IMR-90 (cell line): ENCODE measurements around the gene SPDEF. TPM values are rescaled to one million over a fixed set of nuclear protein-coding genes. Genes with fewer than 3 reads are reported as not detected.

Experiments
- ATAC-seq: fragments of 200-7000 bp; cut with Tn5 transposase; 2 replicates; pipeline ENCODE4 v1.9.1; 2020; ENCODE audit warnings: low read depth, mild to moderate bottlenecking, moderate library complexity
- BruUV-seq: library from RNA; stranded (reverse); fragments of 400-500 nt; replicated peaks from 2 replicates; lab custom pipeline; 2021; lab: Mats Ljungman, UMichigan
- CTCF ChIA-PET: fragments of 300-600 bp; formaldehyde crosslinking; extraction: SDS; loops from one replicate; lab custom pipeline; 2021; ENCODE audit warnings: antibody characterized with exemption; lab: Yijun Ruan, JAX
- POLR2A ChIA-PET: fragments of 300-600 bp; sonication (Branson Sonifier 250); formaldehyde crosslinking; loops from one replicate; lab custom pipeline; 2022; ENCODE audit warnings: antibody characterized with exemption; ENCODE audit not compliant: unreplicated experiment; lab: Charles Lee
- DNase-seq: peaks from one replicate; pipeline ENCODE4 v3.0.0; 2013
- H2AFZ ChIP-seq: replicated peaks from 2 replicates; pipeline ENCODE3; 2013; ENCODE audit warnings: low read length, mild to moderate bottlenecking; ENCODE audit not compliant: poor library complexity
- H2AK5ac ChIP-seq: 2 replicates; pipeline ENCODE4 v1.6.1; 2013; ENCODE audit warnings: low read depth, low read length, inconsistent platforms
- H2AK9ac ChIP-seq: replicated peaks from 2 replicates; pipeline ENCODE3; 2013; ENCODE audit warnings: mild to moderate bottlenecking, low read depth, low read length, moderate library complexity; ENCODE audit not compliant: poor library complexity
- H2BK120ac ChIP-seq: 2 replicates; pipeline ENCODE4 v1.6.1; 2013; ENCODE audit warnings: low read depth, low read length, inconsistent platforms
- H2BK15ac ChIP-seq: 3 replicates; pipeline ENCODE4 v1.6.1; 2013; ENCODE audit warnings: low read depth, low read length, inconsistent platforms
- H2BK20ac ChIP-seq: 2 replicates; pipeline ENCODE4 v1.6.1; 2013; ENCODE audit warnings: low read depth, mild to moderate bottlenecking, inconsistent platforms, low read length, moderate library complexity
- H2BK5ac ChIP-seq: 2 replicates; pipeline ENCODE4 v1.6.1; 2013; ENCODE audit warnings: mild to moderate bottlenecking, low read depth, low read length, inconsistent platforms; ENCODE audit not compliant: poor library complexity, severe bottlenecking
- H3K14ac ChIP-seq: replicated peaks from 2 replicates; pipeline ENCODE4 v1.6.1; 2013; ENCODE audit warnings: low read depth, low read length, inconsistent platforms
- H3K18ac ChIP-seq: 2 replicates; pipeline ENCODE4 v1.6.1; 2013; ENCODE audit warnings: low read depth, low read length, control low read depth
- H3K23ac ChIP-seq: 2 replicates; pipeline ENCODE4 v1.6.1; 2013; ENCODE audit warnings: low read depth, low read length, inconsistent platforms
- H3K27ac ChIP-seq: 2 replicates; pipeline ENCODE4 v1.5.1; 2013; ENCODE audit warnings: mild to moderate bottlenecking, control low read depth, low read length; ENCODE audit not compliant: insufficient read depth
- H3K27me3 ChIP-seq: 2 replicates; pipeline ENCODE4 v1.6.1; 2013; ENCODE audit warnings: low read length; ENCODE audit not compliant: control insufficient read depth, insufficient read depth
- H3K36me3 ChIP-seq: 2 replicates; pipeline ENCODE4 v1.6.1; 2013; ENCODE audit warnings: low read length, mixed read lengths; ENCODE audit not compliant: control insufficient read depth, insufficient read depth
- H3K4ac ChIP-seq: 2 replicates; pipeline ENCODE4 v1.6.1; 2013; ENCODE audit warnings: low read depth, low read length, inconsistent platforms
- H3K4me1 ChIP-seq: 2 replicates; pipeline ENCODE4 v1.6.1; 2013; ENCODE audit warnings: low read length, mixed read lengths; ENCODE audit not compliant: control insufficient read depth, insufficient read depth
- H3K4me2 ChIP-seq: 2 replicates; pipeline ENCODE4 v1.6.1; 2013; ENCODE audit warnings: low read depth, mild to moderate bottlenecking, control low read depth, low read length, moderate library complexity
- H3K4me3 ChIP-seq: 2 replicates; pipeline ENCODE4 v1.5.1; 2013; ENCODE audit warnings: low read depth, mild to moderate bottlenecking, control low read depth, low read length, moderate library complexity; ENCODE audit not compliant: insufficient read depth
- H3K56ac ChIP-seq: 2 replicates; pipeline ENCODE4 v1.6.1; 2013; ENCODE audit warnings: low read length, inconsistent platforms; ENCODE audit not compliant: insufficient read depth; ENCODE audit errors: extremely low read depth
- H3K79me1 ChIP-seq, 2 experiments: 2 replicates each; pipeline ENCODE4 v1.6.1; 2013; ENCODE audit warnings: low read length in 2 of 2, inconsistent platforms in 1 of 2, low read depth in 1 of 2
- H3K9ac ChIP-seq: 2 replicates; pipeline ENCODE4 v1.6.1; 2013; ENCODE audit warnings: low read depth, low read length, control low read depth
- H3K9me1 ChIP-seq: 2 replicates; pipeline ENCODE4 v1.6.1; 2013; ENCODE audit warnings: low read length, inconsistent platforms; ENCODE audit not compliant: insufficient read depth
- H3K9me3 ChIP-seq: 2 replicates; pipeline ENCODE4 v1.6.1; 2013; ENCODE audit warnings: low read length; ENCODE audit not compliant: control insufficient read depth, insufficient read depth
- H4K20me1 ChIP-seq: 2 replicates; pipeline ENCODE4 v1.6.1; 2013; ENCODE audit warnings: low read length, inconsistent platforms; ENCODE audit not compliant: insufficient read depth
- H4K5ac ChIP-seq: 2 replicates; pipeline ENCODE4 v1.6.1; 2013; ENCODE audit warnings: mild to moderate bottlenecking, low read depth, low read length, control low read depth
- H4K8ac ChIP-seq, 2 experiments: 2 replicates each; pipeline ENCODE4 v1.6.1; 2013; ENCODE audit warnings: low read depth in 2 of 2, low read length in 2 of 2, control low read depth in 1 of 2, inconsistent platforms in 1 of 2
- H4K91ac ChIP-seq: 2 replicates; pipeline ENCODE4 v1.6.1; 2013; ENCODE audit warnings: low read depth, low read length, inconsistent platforms; ENCODE audit not compliant: insufficient read depth
- CEBPB ChIP-seq: IDR thresholded peaks from 2 replicates; pipeline ENCODE4 v1.6.1; 2012; ENCODE audit warnings: low read depth, low read length, improper control_type of control experiment
- CHD1 ChIP-seq: IDR thresholded peaks from 2 replicates; pipeline ENCODE4 v1.6.1; 2012; ENCODE audit warnings: low read depth, low read length, improper control_type of control experiment
- MAFK ChIP-seq: IDR thresholded peaks from 2 replicates; pipeline ENCODE4 v1.6.1; 2012; ENCODE audit warnings: low read depth, low read length, improper control_type of control experiment
- POLR2A ChIP-seq: IDR thresholded peaks from 2 replicates; pipeline ENCODE4 v1.6.1; 2012; ENCODE audit warnings: mild to moderate bottlenecking, low read depth, low read length
- RFX5 ChIP-seq: IDR thresholded peaks from 2 replicates; pipeline ENCODE4 v1.8.0; 2012; ENCODE audit warnings: low read depth, mild to moderate bottlenecking, low read length, moderate library complexity
- SMC3 ChIP-seq: fragments of 150-350 bp; IDR thresholded peaks from 2 replicates; pipeline ENCODE4 v1.6.1; 2016; ENCODE audit warnings: low read depth, mild to moderate bottlenecking, antibody characterized with exemption, low read length, moderate library complexity
- WGBS, 2 experiments: methylation state at CpG; one replicate each; pipeline versions ENCODE4 v1.1.5 to v1.1.7; 2013; ENCODE audit warnings: missing lambda C conversion rate in 2 of 2; ENCODE audit not compliant: insufficient read length in 1 of 2; ENCODE audit errors: extremely low coverage in 2 of 2; 5-methylcytosine and 5-hydroxymethylcytosine counted together
- dilution Hi-C: fragments of 300-500 bp; cut with HindIII; formaldehyde crosslinking; loops from one replicate; pipeline ENCODE4 v1.14.3; 2018; ENCODE audit warnings: low sequenced_read_pairs; ENCODE audit not compliant: unreplicated experiment
- in situ Hi-C: fragments of 300-500 bp; cut with MboI; formaldehyde crosslinking; loops from 3 replicates; pipeline ENCODE4 v1.14.3; 2019; ENCODE audit warnings: low sequenced_read_pairs, inconsistent platforms, mixed read lengths
- intact Hi-C: fragments of 100-400 bp; cut with micrococcal nuclease; formaldehyde crosslinking; loops from 2 replicates; pipeline ENCODE4 v1.10.0; 2022
- polyA plus RNA-seq, 3 experiments: library from polyadenylated mRNA; depleted of rRNA; stranded (reverse); fragments of >200 nt; gene quantifications; 2 replicates each; pipeline ENCODE4 v1.2.3, GENCODE V29; 2012; ENCODE audit warnings: low replicate concordance in 1 of 3
- total RNA-seq: library from RNA; depleted of rRNA; stranded (reverse); fragments of >200 nt; gene quantifications from 2 replicates; pipeline ENCODE4 v1.2.3, GENCODE V29; 2012
- TF ChIP-seq, protein P1 (sequence below): fragments of 150-350 bp; IDR thresholded peaks from 2 replicates; pipeline ENCODE4 v1.6.1; 2016; ENCODE audit warnings: low read depth, mild to moderate bottlenecking, low read length, moderate library complexity, borderline replicate concordance
- TF ChIP-seq, protein P2 (sequence below): conservative IDR thresholded peaks from 2 replicates; pipeline ENCODE4 v1.5.1; 2012; ENCODE audit warnings: mild to moderate bottlenecking, low read depth, low read length, improper control_type of control experiment
- TF ChIP-seq, protein P3 (sequence below): fragments of 150-350 bp; IDR thresholded peaks from 2 replicates; pipeline ENCODE4 v1.6.1; 2017; ENCODE audit warnings: mild to moderate bottlenecking, antibody characterized with exemption, low read length, low read depth

SPDEF gene
- total and polyA plus RNA-seq, 2 of the 4 experiments (the other 2 are of a cell fraction): 0.05 TPM; not detected in 1

DNA sequence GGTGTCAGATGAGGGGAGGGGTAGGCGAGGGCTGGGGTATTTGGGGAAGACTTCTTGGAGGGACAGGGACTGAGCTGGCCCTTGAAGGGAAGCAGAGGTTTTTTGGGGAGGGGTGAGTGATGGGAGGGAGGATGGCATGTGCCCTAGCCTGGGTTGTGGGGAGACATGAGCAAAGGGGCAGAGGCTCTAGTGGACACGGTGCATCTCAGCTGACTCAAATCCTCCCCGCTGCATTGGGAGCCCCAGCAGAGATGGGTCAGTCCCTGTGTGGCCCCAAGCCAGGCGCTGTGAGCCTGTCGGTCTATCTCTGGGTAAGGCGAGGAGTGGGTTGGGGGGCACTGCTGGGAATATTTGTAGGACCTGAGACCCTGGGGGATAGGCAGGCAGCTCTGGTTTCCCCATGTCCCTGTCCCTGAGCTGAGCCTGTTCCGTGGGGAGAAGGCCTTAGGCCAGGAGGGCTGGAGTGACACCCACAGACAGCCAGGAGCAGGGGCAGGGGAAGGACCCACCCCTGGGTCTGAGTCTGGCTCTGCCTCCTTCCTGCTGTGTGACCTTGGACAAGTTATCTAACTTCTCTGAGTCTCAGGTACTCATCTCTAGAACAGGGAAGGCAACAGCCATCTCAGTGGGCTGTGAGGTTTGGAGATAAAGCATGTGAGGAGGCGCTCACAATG, 36.0 kb downstream of the SPDEF start:
- no peak overlapping the region for H3K14ac ChIP-seq
- H3K56ac ChIP-seq: no peak overlapping the region
- BruUV-seq: no TSS peak
- H3K18ac ChIP-seq: no peak overlapping the region
- no peak overlapping the region for H4K5ac ChIP-seq
- no peak overlapping the region for H2AFZ ChIP-seq
- no peak overlapping the region for H4K91ac ChIP-seq
- H3K4me3 ChIP-seq: no peak overlapping the region
- peaks cover 42% of the 10 kb centered on the region for H3K27me3 ChIP-seq
- no peak overlapping the region for H2BK120ac ChIP-seq
- no peak overlapping the region for H4K8ac ChIP-seq
- intact Hi-C loops: no loop called here
- TF ChIP-seq SMC3 (no peak), CEBPB (no peak), RFX5 (no peak), CHD1 (no peak), POLR2A (no peak), MAFK (no peak)
- TF ChIP-seq, protein P1, sequence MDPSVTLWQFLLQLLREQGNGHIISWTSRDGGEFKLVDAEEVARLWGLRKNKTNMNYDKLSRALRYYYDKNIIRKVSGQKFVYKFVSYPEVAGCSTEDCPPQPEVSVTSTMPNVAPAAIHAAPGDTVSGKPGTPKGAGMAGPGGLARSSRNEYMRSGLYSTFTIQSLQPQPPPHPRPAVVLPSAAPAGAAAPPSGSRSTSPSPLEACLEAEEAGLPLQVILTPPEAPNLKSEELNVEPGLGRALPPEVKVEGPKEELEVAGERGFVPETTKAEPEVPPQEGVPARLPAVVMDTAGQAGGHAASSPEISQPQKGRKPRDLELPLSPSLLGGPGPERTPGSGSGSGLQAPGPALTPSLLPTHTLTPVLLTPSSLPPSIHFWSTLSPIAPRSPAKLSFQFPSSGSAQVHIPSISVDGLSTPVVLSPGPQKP: no peak
- TF ChIP-seq, protein P2, sequence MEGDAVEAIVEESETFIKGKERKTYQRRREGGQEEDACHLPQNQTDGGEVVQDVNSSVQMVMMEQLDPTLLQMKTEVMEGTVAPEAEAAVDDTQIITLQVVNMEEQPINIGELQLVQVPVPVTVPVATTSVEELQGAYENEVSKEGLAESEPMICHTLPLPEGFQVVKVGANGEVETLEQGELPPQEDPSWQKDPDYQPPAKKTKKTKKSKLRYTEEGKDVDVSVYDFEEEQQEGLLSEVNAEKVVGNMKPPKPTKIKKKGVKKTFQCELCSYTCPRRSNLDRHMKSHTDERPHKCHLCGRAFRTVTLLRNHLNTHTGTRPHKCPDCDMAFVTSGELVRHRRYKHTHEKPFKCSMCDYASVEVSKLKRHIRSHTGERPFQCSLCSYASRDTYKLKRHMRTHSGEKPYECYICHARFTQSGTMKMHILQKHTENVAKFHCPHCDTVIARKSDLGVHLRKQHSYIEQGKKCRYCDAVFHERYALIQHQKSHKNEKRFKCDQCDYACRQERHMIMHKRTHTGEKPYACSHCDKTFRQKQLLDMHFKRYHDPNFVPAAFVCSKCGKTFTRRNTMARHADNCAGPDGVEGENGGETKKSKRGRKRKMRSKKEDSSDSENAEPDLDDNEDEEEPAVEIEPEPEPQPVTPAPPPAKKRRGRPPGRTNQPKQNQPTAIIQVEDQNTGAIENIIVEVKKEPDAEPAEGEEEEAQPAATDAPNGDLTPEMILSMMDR: no peak
- TF ChIP-seq, protein P3, sequence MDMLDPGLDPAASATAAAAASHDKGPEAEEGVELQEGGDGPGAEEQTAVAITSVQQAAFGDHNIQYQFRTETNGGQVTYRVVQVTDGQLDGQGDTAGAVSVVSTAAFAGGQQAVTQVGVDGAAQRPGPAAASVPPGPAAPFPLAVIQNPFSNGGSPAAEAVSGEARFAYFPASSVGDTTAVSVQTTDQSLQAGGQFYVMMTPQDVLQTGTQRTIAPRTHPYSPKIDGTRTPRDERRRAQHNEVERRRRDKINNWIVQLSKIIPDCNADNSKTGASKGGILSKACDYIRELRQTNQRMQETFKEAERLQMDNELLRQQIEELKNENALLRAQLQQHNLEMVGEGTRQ: no peak
- no peak overlapping the region for H3K4me2 ChIP-seq
- WGBS, 2 experiments: 72% methylated on average over 7 of the region's 8 CpGs; no CpG with 5 or more reads in 1 of the 2 experiments
- no peak overlapping the region for H3K23ac ChIP-seq
- no peak overlapping the region for H3K9ac ChIP-seq
- DNase-seq (no peak), ATAC-seq (no peak)
- no peaks in the 10 kb centered on the region for H3K36me3 ChIP-seq
- CTCF ChIA-PET: interaction anchor here (0.8 kb wide), 1 partner anchor 89 kb away, joined by 3 read pairs; no protein-coding TSS in a partner anchor
- no peaks in the 10 kb centered on the region for H3K79me1 ChIP-seq
- H3K9me3 ChIP-seq: no peaks in the 10 kb centered on the region; the same call in 1 of the 2 replicates
- no peak overlapping the region for H2BK5ac ChIP-seq
- H3K4ac ChIP-seq: no peak overlapping the region
- H4K20me1 ChIP-seq: no peaks in the 10 kb centered on the region
- in situ Hi-C loops: no loop called here
- no peak overlapping the region for H2BK20ac ChIP-seq
- no peak overlapping the region for H3K27ac ChIP-seq
- POLR2A ChIA-PET: no interaction called here
- H2AK5ac ChIP-seq: no peak overlapping the region
- H3K4me1 ChIP-seq: no peaks in the 10 kb centered on the region; the same call in 1 of the 2 replicates
- no peaks in the 10 kb centered on the region for H3K9me1 ChIP-seq
- no peak overlapping the region for H2AK9ac ChIP-seq
- H2BK15ac ChIP-seq: no peak overlapping the region
- dilution Hi-C loops: no loop called here
